HG03439 (cell line): ENCODE data around the gene FOXL3.
"Not testable (repeated sequence)": the region's sequence is repeated elsewhere in the genome, so short reads cannot be mapped to it uniquely, and the experiment has no call there.

Experiments
- ATAC-seq: cut with Tn5 transposase; IDR thresholded peaks from one replicate; pipeline ENCODE4 v1.9.1; 2021; ENCODE audit warnings: mild to moderate bottlenecking, moderate library complexity; ENCODE audit not compliant: unreplicated experiment

Gene FOXL3

GRCh38 chr7:254337-255037 is 35.5 kb upstream of the FOXL3 start:
- no peak for ATAC-seq

GRCh38 chr7:255038-255435 is 34.9 kb upstream of the FOXL3 start:
- ATAC-seq, result no peak

GRCh38 chr7:255721-256361 is 34.1 kb upstream of the FOXL3 start:
- no peak for ATAC-seq

DNA sequence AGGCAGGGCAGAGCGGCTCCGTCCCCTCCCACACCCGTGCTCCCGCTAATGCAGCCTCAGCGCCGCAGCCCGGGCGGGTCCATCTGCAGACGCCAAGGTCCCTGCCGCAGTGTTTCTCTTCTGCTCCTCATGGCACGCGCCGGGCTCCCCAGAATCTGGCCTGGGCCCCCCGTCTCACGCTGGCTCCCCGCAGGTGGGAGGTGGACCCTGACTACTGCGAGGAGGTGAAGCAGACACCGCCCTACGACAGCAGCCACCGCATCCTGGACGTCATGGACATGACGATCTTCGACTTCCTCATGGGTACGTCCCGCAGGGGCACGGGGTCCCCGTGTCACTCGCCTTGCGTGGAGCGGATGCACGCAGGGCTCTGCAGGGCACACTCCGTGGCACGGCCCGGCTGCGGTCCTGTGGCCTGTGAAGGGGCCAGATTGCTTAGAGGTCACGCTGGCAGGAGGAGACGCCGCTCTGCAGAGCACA is 33.5 kb upstream of the FOXL3 start:
- no peak for ATAC-seq

- no peak for ATAC-seq
Observed at GRCh38 chr7:256981-257646, 32.9 kb upstream of the FOXL3 start.

DNA sequence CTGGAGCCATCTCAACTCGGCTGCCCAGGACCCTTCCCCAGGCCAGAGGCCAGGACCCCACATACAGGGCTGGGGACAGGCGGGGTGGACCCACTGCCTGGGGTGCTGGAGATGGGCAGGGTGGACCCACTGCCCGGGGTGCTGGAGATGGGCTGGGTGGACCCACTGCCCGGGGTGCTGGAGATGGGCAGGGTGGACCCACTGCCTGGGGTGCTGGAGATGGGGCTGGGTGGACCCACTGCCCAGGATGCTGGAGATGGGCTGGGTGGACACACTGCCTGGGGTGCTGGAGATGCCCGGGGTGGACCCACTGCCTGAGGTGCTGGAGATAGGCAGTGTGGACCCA is 32.4 kb upstream of the FOXL3 start:
- no peak for ATAC-seq

DNA sequence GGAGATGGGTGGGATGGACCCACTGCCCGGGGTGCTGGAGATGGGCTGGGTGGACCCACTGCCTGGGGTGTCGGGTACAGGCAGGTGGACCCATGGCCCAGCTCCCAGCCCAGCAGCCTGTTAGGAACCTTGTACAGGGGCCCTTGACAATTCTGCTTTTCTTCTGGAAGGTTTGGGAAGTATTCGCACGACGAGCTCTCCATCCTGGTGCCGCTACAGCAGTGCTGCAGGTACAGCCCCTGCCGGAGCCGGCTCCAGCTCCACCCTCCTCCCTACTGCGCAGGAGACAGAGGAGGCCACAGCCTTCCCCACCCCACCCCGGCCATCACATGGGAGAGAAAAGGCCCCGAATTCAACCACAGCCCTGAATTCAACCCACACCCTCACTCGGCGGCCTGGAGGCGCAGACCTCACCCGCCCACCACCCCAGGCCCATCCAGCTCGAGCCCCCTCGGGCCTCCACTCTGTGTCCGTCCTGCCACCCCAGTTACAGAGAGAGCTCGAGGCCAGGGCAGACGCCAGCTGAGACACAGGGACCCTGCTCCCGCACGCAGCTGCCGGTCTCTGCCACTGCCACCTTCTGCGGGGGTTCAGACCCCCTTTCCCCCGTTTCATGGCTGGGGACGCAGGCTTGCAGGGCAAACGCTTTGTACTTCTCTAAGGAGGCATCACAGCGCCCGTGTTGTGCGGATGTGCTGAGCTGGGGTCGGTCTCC is 31.3 kb upstream of the FOXL3 start:
- ATAC-seq, result no peak

DNA sequence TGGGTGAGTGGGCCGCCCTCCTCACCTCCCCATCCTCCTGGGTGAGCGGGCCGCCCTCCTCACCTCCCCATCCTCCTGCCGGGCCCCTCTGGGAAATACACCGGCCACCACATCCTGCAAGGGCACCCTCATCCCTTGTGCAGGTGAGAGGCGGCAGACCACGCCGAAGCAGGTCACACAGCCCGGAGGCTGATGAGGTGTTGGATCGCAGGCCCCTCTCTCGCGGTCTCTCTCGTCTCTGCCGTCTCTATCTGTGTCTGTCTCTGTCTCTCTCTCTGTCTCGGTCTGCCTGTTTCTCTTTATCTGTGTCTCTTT is 30.8 kb upstream of the FOXL3 start:
- no peak for ATAC-seq

DNA sequence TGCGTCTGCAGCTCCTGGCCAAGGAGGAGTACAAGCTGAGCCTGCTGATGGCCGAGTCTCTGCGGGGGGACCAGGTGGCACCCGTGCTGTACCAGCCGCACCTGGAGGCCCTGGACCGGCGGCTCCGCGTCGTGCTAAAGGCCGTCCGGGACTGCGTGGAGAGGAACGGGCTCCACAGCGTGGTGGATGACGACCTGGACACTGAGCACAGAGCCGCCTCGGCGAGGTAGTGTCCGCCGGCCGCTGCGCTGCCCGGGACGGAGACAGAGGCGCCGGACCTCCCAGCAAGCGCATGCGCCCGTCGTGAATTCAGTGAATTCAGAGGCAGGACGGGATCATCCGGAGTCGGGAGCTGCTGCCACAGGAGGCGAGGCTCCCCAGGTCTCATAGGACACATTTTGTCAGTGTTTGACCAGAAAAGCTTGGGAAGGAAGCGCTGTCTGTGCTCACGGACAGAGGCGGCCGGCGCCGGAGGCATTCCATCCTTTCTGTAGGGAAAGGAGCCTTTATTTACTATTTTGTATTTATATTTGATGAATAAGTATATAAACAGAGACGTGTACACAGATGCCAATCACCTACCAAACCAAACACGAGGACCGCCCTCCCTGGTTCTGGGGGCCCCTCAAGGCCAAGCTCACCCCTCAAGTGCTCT is 30.1 kb upstream of the FOXL3 start:
- no peak for ATAC-seq

DNA sequence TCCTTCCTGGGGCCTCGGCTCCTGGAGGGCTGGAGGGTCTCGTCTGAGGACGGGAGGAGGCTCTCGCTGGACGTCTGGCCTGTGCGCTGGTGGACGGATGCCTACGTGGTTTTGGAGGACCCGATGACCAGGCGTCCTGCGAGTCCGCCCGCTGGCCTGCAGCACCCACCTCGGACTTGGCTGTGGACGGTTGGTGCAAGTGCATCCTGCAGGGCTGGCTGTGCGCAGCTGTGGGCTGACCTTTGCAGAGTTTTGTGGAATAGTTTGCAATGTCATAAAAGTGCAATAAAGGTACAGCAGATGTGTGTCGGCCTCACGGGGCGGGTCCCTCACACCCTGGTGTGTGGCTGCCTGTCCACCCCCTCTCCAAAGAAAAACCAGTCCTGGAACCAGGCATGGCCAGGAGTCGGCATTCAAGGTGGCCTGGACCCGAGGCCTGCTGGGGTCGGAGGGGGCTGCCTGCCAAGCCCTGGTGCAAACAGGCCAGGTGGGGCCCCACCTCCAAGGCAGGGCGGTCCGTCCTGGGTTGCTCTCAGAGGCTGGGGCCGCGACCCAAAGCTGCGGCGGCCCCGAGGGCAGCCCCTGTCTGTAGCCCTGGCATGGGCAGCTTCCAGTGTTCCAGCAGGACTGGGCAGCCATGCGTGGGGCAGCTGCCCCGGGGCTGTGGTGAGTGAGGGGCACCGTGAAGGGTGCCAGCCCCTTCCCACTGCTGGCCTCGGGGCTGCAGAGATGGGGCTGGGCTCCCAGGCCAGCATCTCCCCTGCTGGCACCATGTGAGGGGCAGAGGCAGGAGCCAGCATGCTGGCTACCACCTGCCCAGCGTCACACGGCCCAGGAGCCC is 29.3 kb upstream of the FOXL3 start:
- ATAC-seq, result no peak

- no peak for ATAC-seq
Observed at GRCh38 chr7:261341-262250, 28.4 kb upstream of the FOXL3 start.

- no peak for ATAC-seq
Observed at GRCh38 chr7:262251-262572, 27.8 kb upstream of the FOXL3 start.

DNA sequence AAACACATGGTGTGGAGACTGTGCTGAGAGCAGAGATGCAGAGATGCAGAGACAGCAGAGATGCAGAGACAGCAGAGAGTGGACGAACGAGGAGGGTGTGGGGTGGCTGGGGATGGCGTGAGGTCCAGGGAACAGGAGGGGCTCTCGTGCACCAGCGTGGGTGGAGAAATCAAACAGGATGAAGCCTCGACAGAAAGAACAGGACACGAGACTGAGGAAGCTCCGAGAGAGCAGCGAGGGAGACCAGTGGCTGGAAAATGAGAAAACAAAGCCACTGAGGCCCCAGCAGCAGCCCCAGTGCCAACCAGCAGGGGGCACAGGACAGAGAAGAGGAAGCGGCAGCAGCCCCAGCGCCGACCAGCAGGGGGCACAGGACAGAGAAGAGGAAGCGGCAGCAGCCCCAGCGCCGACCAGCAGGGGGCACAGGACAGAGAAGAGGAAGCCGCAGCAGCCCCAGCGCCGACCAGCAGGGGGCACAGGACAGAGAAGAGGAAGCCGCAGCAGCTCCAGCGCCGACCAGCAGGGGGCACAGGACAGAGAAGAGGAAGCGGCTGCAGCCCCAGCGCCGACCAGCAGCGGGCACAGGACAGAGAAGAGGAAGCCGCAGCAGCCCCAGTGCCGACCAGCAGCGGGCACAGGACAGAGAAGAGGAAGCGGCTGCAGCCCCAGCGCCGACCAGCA is 27.2 kb upstream of the FOXL3 start:
- ATAC-seq, result not testable (repeated sequence)

- ATAC-seq, result not testable (repeated sequence)
Observed at GRCh38 chr7:263483-264351, 26.3 kb upstream of the FOXL3 start.

DNA sequence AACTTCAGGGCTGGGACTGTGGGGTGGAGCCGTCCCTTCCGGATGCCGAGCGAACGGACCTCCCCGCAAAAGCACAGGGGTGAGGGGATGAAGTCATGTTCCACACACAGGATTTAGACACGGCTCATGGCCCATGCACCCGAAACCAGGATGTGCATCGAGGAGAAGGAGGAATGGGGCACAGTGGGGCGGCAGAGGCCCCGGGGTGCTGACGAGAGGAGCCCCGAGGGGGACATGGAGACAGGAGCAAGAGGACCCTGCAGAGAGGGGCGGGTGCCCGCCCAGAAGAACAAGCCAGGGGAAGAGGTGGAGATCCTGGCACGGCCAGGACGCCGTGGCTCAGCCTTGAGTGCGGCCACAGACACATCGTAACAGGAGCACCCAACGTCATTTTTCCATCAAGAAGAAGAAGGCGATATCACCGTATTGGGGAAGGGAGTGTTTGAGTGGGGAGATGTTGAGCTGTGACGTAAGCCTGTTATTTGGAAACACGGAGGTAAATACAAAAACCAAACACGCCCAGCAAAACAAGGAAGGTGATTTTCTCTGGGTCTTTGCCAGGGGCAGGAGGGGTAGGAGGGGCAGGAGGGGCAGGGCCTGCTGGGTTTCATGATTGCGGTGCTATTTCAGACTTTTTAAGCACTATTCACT is 25.3 kb upstream of the FOXL3 start:
- no peak for ATAC-seq

DNA sequence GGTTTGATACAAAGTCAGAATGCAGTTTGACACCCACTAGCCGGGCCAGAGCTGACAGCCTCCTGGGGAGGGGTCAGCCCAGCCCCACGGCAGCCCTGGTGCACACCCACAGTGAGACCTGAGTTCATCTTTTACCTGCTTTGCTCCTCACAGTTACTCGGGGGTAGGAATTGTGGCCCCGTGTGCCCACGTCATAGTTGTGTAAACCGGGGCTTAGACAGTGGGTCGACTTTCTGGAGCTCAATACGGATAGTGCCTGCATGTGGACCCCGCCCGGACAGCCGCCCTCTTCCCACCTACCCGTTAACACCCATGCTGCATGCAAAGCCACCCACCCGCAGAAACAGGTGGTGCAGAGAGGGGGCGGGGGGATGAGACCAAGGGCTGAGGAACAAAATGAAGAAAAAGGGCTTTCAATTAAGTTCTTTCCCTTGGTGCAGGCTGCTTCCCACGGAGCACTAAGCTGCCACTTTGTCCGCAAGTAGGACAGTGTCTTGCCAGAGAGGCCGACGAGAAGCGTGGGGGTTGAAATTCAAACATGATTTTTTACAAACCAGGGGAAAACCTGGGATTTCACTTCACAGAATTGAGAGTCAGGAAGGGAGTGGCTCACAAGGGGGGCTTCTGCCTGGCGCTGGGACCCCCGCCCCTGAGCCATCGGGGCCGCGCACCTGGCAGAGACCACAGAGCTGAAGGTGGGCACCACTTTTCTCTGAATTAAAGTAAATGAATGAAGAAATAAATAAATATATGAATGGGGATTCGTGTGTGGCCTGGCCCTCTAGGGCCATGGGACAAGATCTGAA is 24.6 kb upstream of the FOXL3 start:
- no peak for ATAC-seq
